ENCODE measurements around the gene GCC2.

DNA sequence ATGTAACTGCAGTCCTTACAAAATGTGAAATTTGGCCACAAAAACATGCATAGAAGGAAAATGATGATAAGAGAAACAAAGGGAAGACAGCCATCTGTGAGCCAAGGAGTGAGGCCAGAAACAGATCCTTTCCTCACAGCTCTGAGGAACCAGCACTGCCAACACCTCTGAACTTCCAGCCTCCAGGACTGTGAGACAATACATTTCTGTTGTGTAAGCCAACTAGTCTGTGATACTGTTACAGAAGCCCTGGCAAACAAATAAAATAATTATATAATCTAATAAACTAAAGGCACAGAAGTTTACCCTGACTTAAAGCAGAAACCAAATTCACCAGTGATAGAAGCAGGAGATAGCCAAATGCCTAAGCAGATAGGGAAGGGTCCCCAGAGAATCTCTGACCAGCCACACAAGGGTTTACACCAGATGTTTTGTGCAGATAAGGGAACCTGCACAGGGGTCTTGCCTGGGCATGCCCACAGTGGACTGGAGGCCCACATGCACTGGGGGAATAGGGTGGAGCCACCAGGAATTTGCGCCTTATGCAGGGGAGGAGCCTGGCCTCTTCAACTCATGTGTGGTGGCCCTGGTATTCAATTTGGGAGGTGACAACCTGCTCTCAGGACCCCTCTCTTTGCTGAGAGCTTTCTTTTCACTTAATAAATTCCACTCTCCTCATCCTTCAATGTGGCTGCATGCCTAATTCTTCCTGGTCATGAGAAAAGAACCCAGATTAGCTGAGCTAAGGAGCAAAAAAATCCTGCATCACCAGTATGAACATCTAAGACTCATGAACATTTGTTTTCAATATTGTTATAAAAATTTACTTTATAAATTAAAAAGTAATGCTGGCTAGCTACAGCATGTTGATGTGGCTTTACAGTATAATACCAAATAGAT is 3.8 kb upstream of the GCC2 start:
- TF ChIP-seq POLR2A (IDR thresholded peaks at IDR 0.05) = no peak
- TF ChIP-seq, protein P1, sequence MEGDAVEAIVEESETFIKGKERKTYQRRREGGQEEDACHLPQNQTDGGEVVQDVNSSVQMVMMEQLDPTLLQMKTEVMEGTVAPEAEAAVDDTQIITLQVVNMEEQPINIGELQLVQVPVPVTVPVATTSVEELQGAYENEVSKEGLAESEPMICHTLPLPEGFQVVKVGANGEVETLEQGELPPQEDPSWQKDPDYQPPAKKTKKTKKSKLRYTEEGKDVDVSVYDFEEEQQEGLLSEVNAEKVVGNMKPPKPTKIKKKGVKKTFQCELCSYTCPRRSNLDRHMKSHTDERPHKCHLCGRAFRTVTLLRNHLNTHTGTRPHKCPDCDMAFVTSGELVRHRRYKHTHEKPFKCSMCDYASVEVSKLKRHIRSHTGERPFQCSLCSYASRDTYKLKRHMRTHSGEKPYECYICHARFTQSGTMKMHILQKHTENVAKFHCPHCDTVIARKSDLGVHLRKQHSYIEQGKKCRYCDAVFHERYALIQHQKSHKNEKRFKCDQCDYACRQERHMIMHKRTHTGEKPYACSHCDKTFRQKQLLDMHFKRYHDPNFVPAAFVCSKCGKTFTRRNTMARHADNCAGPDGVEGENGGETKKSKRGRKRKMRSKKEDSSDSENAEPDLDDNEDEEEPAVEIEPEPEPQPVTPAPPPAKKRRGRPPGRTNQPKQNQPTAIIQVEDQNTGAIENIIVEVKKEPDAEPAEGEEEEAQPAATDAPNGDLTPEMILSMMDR (IDR thresholded peaks at IDR 0.05) = no peak
